CD14-positive monocyte (primary cell): ENCODE measurements around the gene KIF26B. TPM values are rescaled to one million over a fixed set of nuclear protein-coding genes. Genes with fewer than 3 reads are reported as not detected.

Experiments used
- DNase-seq, 3 donors: peaks; one replicate each; pipeline ENCODE4 v3.0.0-alpha.2; 2011 to 2022
- H2AFZ ChIP-seq: 2 replicates; pipeline ENCODE4 v1.6.0; 2012; ENCODE audit warnings: mild to moderate bottlenecking, low read depth, low read length, inconsistent platforms; ENCODE audit not compliant: insufficient read depth, poor library complexity, severe bottlenecking
- H3K27ac ChIP-seq, 2 donors: 1 replicate in 1 of 2; 2 replicates in 1 of 2; pipeline ENCODE4 v1.5.1; 2012 to 2013; ENCODE audit warnings: low read length in 2 of 2, control low read depth in 1 of 2, inconsistent platforms in 1 of 2, low read depth in 1 of 2, mild to moderate bottlenecking in 1 of 2
- H3K27me3 ChIP-seq, 2 donors: one replicate each; pipeline versions ENCODE4 v1.6.0 to v1.6.1; 2011 to 2013; ENCODE audit warnings: low read length in 2 of 2; ENCODE audit not compliant: control insufficient read depth in 2 of 2, insufficient read depth in 2 of 2
- H3K36me3 ChIP-seq, 2 donors: replicated peaks in 1 of 2; 1 replicate in 1 of 2; 2 replicates in 1 of 2; pipeline versions ENCODE4 v1.5.1 to v1.6.1; 2012 to 2013; ENCODE audit warnings: low read length in 2 of 2, control low read depth in 1 of 2, inconsistent platforms in 1 of 2, mild to moderate bottlenecking in 1 of 2; ENCODE audit not compliant: insufficient read depth in 2 of 2, control insufficient read depth in 1 of 2
- H3K4me1 ChIP-seq, 2 donors: 1 replicate in 1 of 2; 2 replicates in 1 of 2; pipeline versions ENCODE4 v1.5.1 to v1.6.1; 2012 to 2013; ENCODE audit warnings: low read length in 2 of 2, control low read depth in 1 of 2, inconsistent platforms in 1 of 2, mild to moderate bottlenecking in 1 of 2, moderate library complexity in 1 of 2; ENCODE audit not compliant: insufficient read depth in 2 of 2, control insufficient read depth in 1 of 2
- H3K4me2 ChIP-seq: replicated peaks from 2 replicates; pipeline ENCODE3; 2012; ENCODE audit warnings: low read length, moderate library complexity, mild to moderate bottlenecking; ENCODE audit not compliant: poor library complexity, severe bottlenecking; ENCODE audit errors: extremely low read depth
- H3K4me3 ChIP-seq, 3 experiments: fragments of 200-600 bp in 1 of 3; sonication (generic) in 1 of 3; replicated peaks in 1 of 3; 1 replicate in 2 of 3; 2 replicates in 1 of 3; pipeline ENCODE4 v1.5.1; 2011 to 2013; ENCODE audit warnings: low read length in 3 of 3, mild to moderate bottlenecking in 3 of 3, control low read depth in 2 of 3, low read depth in 2 of 3, inconsistent platforms in 1 of 3, moderate library complexity in 1 of 3
- H3K79me2 ChIP-seq: 2 replicates; pipeline ENCODE4 v1.6.0; 2012; ENCODE audit warnings: mild to moderate bottlenecking, control low read depth, inconsistent platforms, low read length, moderate library complexity; ENCODE audit not compliant: insufficient read depth
- H3K9ac ChIP-seq: 2 replicates; pipeline ENCODE4 v1.6.0; 2017; ENCODE audit warnings: low read length, mild to moderate bottlenecking; ENCODE audit not compliant: insufficient read depth, poor library complexity, severe bottlenecking
- H3K9me3 ChIP-seq, 2 donors: replicated peaks in 1 of 2; 1 replicate in 1 of 2; 2 replicates in 1 of 2; pipeline versions ENCODE4 v1.5.1 to v1.6.1; 2012 to 2013; ENCODE audit warnings: low read length in 2 of 2, control low read depth in 1 of 2; ENCODE audit not compliant: control insufficient read depth in 1 of 2, insufficient read depth in 1 of 2
- H4K20me1 ChIP-seq: 2 replicates; pipeline ENCODE4 v1.6.0; 2012; ENCODE audit warnings: mild to moderate bottlenecking, low read length, control low read depth, moderate library complexity; ENCODE audit not compliant: insufficient read depth
- H3K27ac Mint-ChIP-seq, 7 donors: one replicate each; pipeline ENCODE4 v1.8.0; 2020; ENCODE audit warnings: mild to moderate bottlenecking in 7 of 7, mixed read lengths in 7 of 7, moderate library complexity in 6 of 7, inconsistent platforms in 2 of 7
- H3K27me3 Mint-ChIP-seq, 3 donors: one replicate each; pipeline ENCODE4 v1.8.0; 2021 to 2022; ENCODE audit warnings: low read depth in 3 of 3, mild to moderate bottlenecking in 3 of 3, mixed read lengths in 3 of 3, moderate library complexity in 3 of 3, inconsistent platforms in 1 of 3
- H3K36me3 Mint-ChIP-seq, 2 donors: one replicate each; pipeline ENCODE4 v1.8.0; 2020; ENCODE audit warnings: mixed read lengths in 2 of 2, inconsistent platforms in 1 of 2, mild to moderate bottlenecking in 1 of 2
- H3K4me1 Mint-ChIP-seq: one replicate; pipeline ENCODE4 v1.8.0; 2020; ENCODE audit warnings: mild to moderate bottlenecking, mixed read lengths
- H3K4me3 Mint-ChIP-seq, 2 donors: one replicate each; pipeline ENCODE4 v1.8.0; 2020; ENCODE audit warnings: mild to moderate bottlenecking in 2 of 2, mixed read lengths in 2 of 2, moderate library complexity in 1 of 2
- H3K9me3 Mint-ChIP-seq, 7 donors: one replicate each; pipeline ENCODE4 v1.8.0; 2020 to 2022; ENCODE audit warnings: mixed read lengths in 7 of 7, mild to moderate bottlenecking in 6 of 7, moderate library complexity in 6 of 7, inconsistent platforms in 2 of 7
- CTCF ChIP-seq: fragments of 200-600 bp; IDR thresholded peaks from one replicate; pipeline ENCODE4 v1.8.0; 2022; ENCODE audit warnings: antibody characterized with exemption, mild to moderate bottlenecking
- WGBS: methylation state at CpG from one replicate; pipeline ENCODE4 v1.1.5; 2013; ENCODE audit warnings: missing lambda C conversion rate; ENCODE audit not compliant: insufficient coverage; 5-methylcytosine and 5-hydroxymethylcytosine counted together
- intact Hi-C, 2 donors: fragments of 100-400 bp; cut with micrococcal nuclease; formaldehyde crosslinking; loops; one replicate each; pipeline versions ENCODE4 v1.15.0 to v1.15.1; 2023
- polyA plus RNA-seq, 3 donors: library from polyadenylated mRNA; depleted of rRNA in 1 of 3; unstranded in 2 of 3; stranded (reverse) in 1 of 3; fragments of 300-500 nt in 2 of 3; fragments of >200 nt in 1 of 3; fragmentation: Illumina TruSeq in 2 of 3; gene quantifications; 1 replicate in 2 of 3; 2 replicates in 1 of 3; pipeline ENCODE4 v1.2.3, GENCODE V29; 2012 to 2021

The KIF26B gene
- polyA plus RNA-seq, 3 donors, result 0.01 to 0.05 TPM; not detected in 1

- Histone ChIP-seq H3K36me3 (no peaks in the 10 kb centered on the region), H3K4me3 (no peak overlapping the region), H3K9me3 (no peaks in the 10 kb centered on the region), H3K27ac (no peak overlapping the region), H3K27me3 (peaks cover 29 to 74% of the 10 kb centered on the region in 2 donors), H3K79me2 (no peaks in the 10 kb centered on the region), H4K20me1 (no peaks in the 10 kb centered on the region), H2AFZ (no peak overlapping the region), H3K9ac (no peak overlapping the region), H3K4me1 (no peaks in the 10 kb centered on the region), H3K4me2 (no peak overlapping the region)
- Mint-ChIP-seq H3K36me3 (no peaks in the 10 kb centered on the region), H3K4me3 (peak overlapping the region in 1 of 2 donors; percentile 65), H3K27me3 (peaks cover 73 to 98% (median 82%) of the 10 kb centered on the region in 3 donors), H3K9me3 (peaks cover 0 to 6% (median 0%) of the 10 kb centered on the region in 7 donors), H3K27ac (no peak overlapping the region), H3K4me1 (no peaks in the 10 kb centered on the region)
- no peak for DNase-seq
- TF ChIP-seq CTCF, result no peak
- intact Hi-C loops, result no loop called here
- WGBS, result 91% methylated on average over 17 of the region's 26 CpGs
These were observed 79.7 kb downstream of the KIF26B start for GRCh38 chr1:245234217-245235081.

GRCh38 chr1:245235156-245235555, 80.4 kb downstream of the KIF26B start:
- peaks cover 77 to 98% (median 89%) of the 10 kb centered on the region in 3 donors for H3K27me3 Mint-ChIP-seq
- intact Hi-C loops, result no loop called here
- no peak for TF ChIP-seq CTCF
- H3K4me2 ChIP-seq, result no peak overlapping the region
- peaks cover 32 to 80% of the 10 kb centered on the region in 2 donors for H3K27me3 ChIP-seq
- H3K4me3 Mint-ChIP-seq, result peak overlapping the region in 1 of 2 donors; percentile 65
- H4K20me1 ChIP-seq, result no peaks in the 10 kb centered on the region
- H3K9me3 Mint-ChIP-seq, result peaks cover 0 to 6% (median 0%) of the 10 kb centered on the region in 7 donors
- H3K9me3 ChIP-seq, result no peaks in the 10 kb centered on the region
- H3K27ac ChIP-seq, result no peak overlapping the region
- WGBS, result 96% methylated on average over 4 of the region's 6 CpGs
- H3K4me1 Mint-ChIP-seq, result peaks cover 2% of the 10 kb centered on the region
- DNase-seq, result no peak
- H3K4me1 ChIP-seq, result no peaks in the 10 kb centered on the region
- H3K4me3 ChIP-seq, result no peak overlapping the region
- H3K27ac Mint-ChIP-seq, result no peak overlapping the region
- H2AFZ ChIP-seq, result no peak overlapping the region
- H3K36me3 ChIP-seq, result no peaks in the 10 kb centered on the region
- no peaks in the 10 kb centered on the region for H3K79me2 ChIP-seq
- H3K36me3 Mint-ChIP-seq, result peaks cover 0 to under 1% of the 10 kb centered on the region in 2 donors
- H3K9ac ChIP-seq, result no peak overlapping the region
